H9 (cell line): Measurements from ENCODE around the gene VWA3A. TPM values are rescaled to one million over a fixed set of nuclear protein-coding genes. Genes with fewer than 3 reads are reported as not detected.

Experiments
- DNase-seq: peaks from one replicate; pipeline ENCODE4 v3.0.0-alpha.2; 2017
- H2AFZ ChIP-seq: one replicate; pipeline ENCODE4 v1.6.1; 2013; ENCODE audit warnings: mild to moderate bottlenecking, low read length, control low read depth, moderate library complexity
- H2AK5ac ChIP-seq: 2 replicates; pipeline ENCODE4 v1.6.1; 2013; ENCODE audit warnings: low read length, control low read depth, mixed read lengths; ENCODE audit not compliant: insufficient read length
- H2BK120ac ChIP-seq: one replicate; pipeline ENCODE4 v1.6.1; 2013; ENCODE audit warnings: low read depth, mild to moderate bottlenecking, low read length, control low read depth, inconsistent platforms; ENCODE audit not compliant: poor library complexity, severe bottlenecking
- H2BK12ac ChIP-seq: 2 replicates; pipeline ENCODE4 v1.6.1; 2013; ENCODE audit warnings: low read length, control low read depth, mixed read lengths, low read depth; ENCODE audit not compliant: insufficient read length
- H2BK15ac ChIP-seq: 2 replicates; pipeline ENCODE4 v1.6.1; 2013; ENCODE audit warnings: low read depth, low read length, control low read depth
- H2BK20ac ChIP-seq: one replicate; pipeline ENCODE4 v1.6.1; 2013; ENCODE audit warnings: low read depth, mild to moderate bottlenecking, low read length, control low read depth, inconsistent platforms; ENCODE audit not compliant: poor library complexity, severe bottlenecking
- H2BK5ac ChIP-seq: 2 replicates; pipeline ENCODE4 v1.6.1; 2013; ENCODE audit warnings: low read length, control low read depth, mixed read lengths; ENCODE audit not compliant: insufficient read length
- H3K14ac ChIP-seq: 2 replicates; pipeline ENCODE4 v1.6.1; 2013; ENCODE audit warnings: low read length, control low read depth; ENCODE audit not compliant: insufficient read depth
- H3K18ac ChIP-seq: 2 replicates; pipeline ENCODE4 v1.6.1; 2013; ENCODE audit warnings: low read depth, mild to moderate bottlenecking, mixed read lengths, low read length, control low read depth; ENCODE audit not compliant: insufficient read length
- H3K23ac ChIP-seq: 2 replicates; pipeline ENCODE4 v1.6.1; 2013; ENCODE audit warnings: low read length, control low read depth, mixed read lengths, low read depth; ENCODE audit not compliant: insufficient read length
- H3K23me2 ChIP-seq: 2 replicates; pipeline ENCODE4 v1.6.1; 2013; ENCODE audit warnings: low read depth, mild to moderate bottlenecking, mixed read lengths, low read length, control low read depth; ENCODE audit not compliant: insufficient read length, poor library complexity, severe bottlenecking
- H3K27ac ChIP-seq: 2 replicates; pipeline ENCODE4 v1.5.1; 2013; ENCODE audit warnings: low read length, control low read depth, mixed read lengths, low read depth; ENCODE audit not compliant: insufficient read length
- H3K27me3 ChIP-seq: 2 replicates; pipeline ENCODE4 v1.6.1; 2013; ENCODE audit warnings: low read length, control low read depth, inconsistent platforms; ENCODE audit not compliant: insufficient read depth
- H3K4ac ChIP-seq: 2 replicates; pipeline ENCODE4 v1.6.1; 2013; ENCODE audit warnings: low read depth, mild to moderate bottlenecking, control low read depth, inconsistent platforms, low read length, moderate library complexity
- H3K4me1 ChIP-seq: 2 replicates; pipeline ENCODE4 v1.6.1; 2013; ENCODE audit warnings: low read length, control low read depth, inconsistent platforms; ENCODE audit not compliant: insufficient read depth
- H3K4me2 ChIP-seq: 2 replicates; pipeline ENCODE4 v1.6.1; 2013; ENCODE audit warnings: low read length, control low read depth, mixed read lengths; ENCODE audit not compliant: insufficient read length, insufficient read depth
- H3K56ac ChIP-seq: 2 replicates; pipeline ENCODE4 v1.6.1; 2013; ENCODE audit warnings: low read depth, mild to moderate bottlenecking, mixed read lengths, low read length, control low read depth; ENCODE audit not compliant: insufficient read length
- H3K79me1 ChIP-seq: 2 replicates; pipeline ENCODE4 v1.6.1; 2013; ENCODE audit warnings: low read depth, mild to moderate bottlenecking, moderate library complexity, low read length, control low read depth, inconsistent platforms; ENCODE audit not compliant: insufficient read depth, poor library complexity, severe bottlenecking
- H3K79me2 ChIP-seq: 2 replicates; pipeline ENCODE4 v1.6.1; 2013; ENCODE audit warnings: low read length, control low read depth, inconsistent platforms; ENCODE audit not compliant: insufficient read depth
- H3K9ac ChIP-seq: 2 replicates; pipeline ENCODE4 v1.6.1; 2013; ENCODE audit warnings: low read length, control low read depth, mixed read lengths; ENCODE audit not compliant: insufficient read length; ENCODE audit errors: extremely low read depth
- H3K9me3 ChIP-seq: one replicate; pipeline ENCODE4 v1.6.1; 2013; ENCODE audit warnings: low read depth, low read length, inconsistent platforms; ENCODE audit not compliant: control insufficient read depth
- H3T11ph ChIP-seq: one replicate; pipeline ENCODE4 v1.6.1; 2013; ENCODE audit warnings: mild to moderate bottlenecking, low read length, control low read depth, inconsistent platforms
- H4K20me1 ChIP-seq: one replicate; pipeline ENCODE4 v1.6.1; 2013; ENCODE audit not compliant: control insufficient read depth, insufficient read length, insufficient read depth
- H4K5ac ChIP-seq: 2 replicates; pipeline ENCODE4 v1.6.1; 2013; ENCODE audit warnings: low read depth, mild to moderate bottlenecking, mixed read lengths, low read length, control low read depth; ENCODE audit not compliant: insufficient read length
- H4K8ac ChIP-seq: replicated peaks from 2 replicates; pipeline ENCODE4 v1.6.1; 2013; ENCODE audit warnings: low read length, control low read depth, mixed read lengths, low read depth; ENCODE audit not compliant: insufficient read length
- H4K91ac ChIP-seq: 2 replicates; pipeline ENCODE4 v1.6.1; 2013; ENCODE audit warnings: low read depth, mild to moderate bottlenecking, moderate library complexity, mixed read lengths, low read length, control low read depth; ENCODE audit not compliant: insufficient read length
- H3K27ac Mint-ChIP-seq, 3 experiments: 2 replicates in 2 of 3; 3 replicates in 1 of 3; pipeline ENCODE4 v1.8.0; 2020 to 2021; ENCODE audit warnings: mixed read lengths in 3 of 3, mild to moderate bottlenecking in 1 of 3, moderate library complexity in 1 of 3
- H3K27me3 Mint-ChIP-seq: 2 replicates; pipeline ENCODE4 v1.8.0; 2021; ENCODE audit warnings: low read depth, mild to moderate bottlenecking, moderate library complexity, mixed read lengths
- H3K36me3 Mint-ChIP-seq, 3 experiments: 2 replicates in 2 of 3; 3 replicates in 1 of 3; pipeline ENCODE4 v1.8.0; 2020 to 2021; ENCODE audit warnings: low read depth in 3 of 3, mixed read lengths in 3 of 3; ENCODE audit not compliant: insufficient read depth in 1 of 3
- H3K4me1 Mint-ChIP-seq, 2 experiments: 2 replicates each; pipeline ENCODE4 v1.8.0; 2020; ENCODE audit warnings: mixed read lengths in 2 of 2
- H3K4me3 Mint-ChIP-seq, 2 experiments: 2 replicates in 1 of 2; 3 replicates in 1 of 2; pipeline ENCODE4 v1.8.0; 2020 to 2021; ENCODE audit warnings: mild to moderate bottlenecking in 2 of 2, mixed read lengths in 2 of 2, moderate library complexity in 1 of 2
- H3K9me3 Mint-ChIP-seq, 2 experiments: 2 replicates in 1 of 2; 3 replicates in 1 of 2; pipeline ENCODE4 v1.8.0; 2020; ENCODE audit warnings: mild to moderate bottlenecking in 2 of 2, mixed read lengths in 2 of 2, moderate library complexity in 1 of 2
- CTCF ChIP-seq: fragments of 200-600 bp; sonication (generic); conservative IDR thresholded peaks from 3 replicates; pipeline ENCODE4 v1.8.0; 2021; ENCODE audit warnings: antibody characterized with exemption, mild to moderate bottlenecking
- WGBS: extraction: QIAGEN DNeasy Blood & Tissue Kit; methylation state at CpG from one replicate; pipeline ENCODE4 v1.1.7; 2013; ENCODE audit warnings: missing lambda C conversion rate, low lambda C conversion rate, mixed read lengths; ENCODE audit not compliant: insufficient read length; ENCODE audit errors: extremely low coverage; 5-methylcytosine and 5-hydroxymethylcytosine counted together
- total RNA-seq: library from RNA; stranded (reverse); gene quantifications from 2 replicates; pipeline ENCODE4 v1.2.1, GENCODE V29; 2021

The VWA3A gene
- total RNA-seq, 1 experiment from 2014 or later = not detected

DNA sequence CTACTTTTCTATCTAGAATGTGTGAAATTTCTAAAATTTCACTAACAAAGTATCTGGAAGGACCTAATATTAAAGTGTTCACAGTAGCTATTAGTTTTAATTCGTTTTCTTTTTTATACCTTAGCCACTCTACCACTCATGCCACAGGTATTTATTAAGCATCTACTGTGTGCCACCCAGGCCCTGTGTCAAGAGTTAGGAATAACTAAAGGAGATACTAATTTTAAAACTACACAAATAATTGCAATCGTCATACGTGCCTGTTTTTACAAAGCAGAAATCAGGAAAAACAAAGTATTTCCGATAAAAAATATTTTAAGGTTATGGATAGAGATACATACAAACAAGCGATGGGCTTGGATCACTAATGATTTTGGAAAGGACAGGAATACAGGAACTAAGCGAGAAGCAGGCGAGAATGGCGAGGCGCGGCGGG, 113.3 kb downstream of the VWA3A start:
- no peak overlapping the region for H3K27ac ChIP-seq
- no peak overlapping the region for H2AK5ac ChIP-seq
- H3K4me1 Mint-ChIP-seq = peaks cover 15 to 16% of the 10 kb centered on the region in 2 experiments

More for the DNA sequence above, 113.3 kb downstream of the VWA3A start:
- no peak overlapping the region for H4K8ac ChIP-seq
- no peak overlapping the region for H3K23ac ChIP-seq
- H2BK20ac ChIP-seq = no peak overlapping the region
- no peak overlapping the region for H2BK120ac ChIP-seq
- Mint-ChIP-seq H3K36me3 (peaks cover 3 to 5% (median 3%) of the 10 kb centered on the region in 3 experiments; a peak in 4 of 7 replicates), H3K27ac (peak overlapping the region in 1 of 3 experiments; percentile 32; a peak in 1 of 7 replicates), H3K27me3 (no peaks in the 10 kb centered on the region), H3K4me3 (peak overlapping the region; percentile 74 to 97), H3K9me3 (no peaks in the 10 kb centered on the region; a peak in 3 of 5 replicates)
- H3K4me1 ChIP-seq = peaks cover 5% of the 10 kb centered on the region; the same call in 1 of the 2 replicates
- H3K79me1 ChIP-seq = peaks cover 8% of the 10 kb centered on the region
- no peak overlapping the region for H2BK5ac ChIP-seq
- peaks cover 9% of the 10 kb centered on the region; the same call in 1 of the 2 replicates for H3K79me2 ChIP-seq
- peaks cover 14% of the 10 kb centered on the region for H3K23me2 ChIP-seq
- WGBS = no CpG with 5 or more reads among the region's 11 CpGs
- no peak overlapping the region for H3T11ph ChIP-seq
- no peak overlapping the region for H2AFZ ChIP-seq
- DNase-seq = no peak
- H3K4me2 ChIP-seq = peak overlapping the region; percentile 89
- H4K91ac ChIP-seq = no peak overlapping the region
- no peak overlapping the region for H3K14ac ChIP-seq
- no peak overlapping the region for H2BK15ac ChIP-seq
- no peak overlapping the region for H3K4ac ChIP-seq
- H3K27me3 ChIP-seq = no peaks in the 10 kb centered on the region
- TF ChIP-seq CTCF = no peak
- no peak overlapping the region for H3K9ac ChIP-seq
- H3K9me3 ChIP-seq = no peaks in the 10 kb centered on the region
- H2BK12ac ChIP-seq = no peak overlapping the region
- H4K5ac ChIP-seq = no peak overlapping the region
- no peak overlapping the region for H3K56ac ChIP-seq
- no peaks in the 10 kb centered on the region for H4K20me1 ChIP-seq
- no peak overlapping the region for H3K18ac ChIP-seq
